HG02981 (cell line): ENCODE measurements around the gene MSI2.
"Not testable (repeated sequence)": the region's sequence is repeated elsewhere in the genome, so short reads cannot be mapped to it uniquely, and the experiment has no call there.

Experiments
- ATAC-seq: cut with Tn5 transposase; IDR thresholded peaks from one replicate; pipeline ENCODE4 v1.9.1; 2021; ENCODE audit warnings: mild to moderate bottlenecking, moderate library complexity; ENCODE audit not compliant: unreplicated experiment

The MSI2 gene

GRCh38 chr17:57621791-57622190, 365.5 kb downstream of the MSI2 start:
- ATAC-seq = not testable (repeated sequence)

DNA sequence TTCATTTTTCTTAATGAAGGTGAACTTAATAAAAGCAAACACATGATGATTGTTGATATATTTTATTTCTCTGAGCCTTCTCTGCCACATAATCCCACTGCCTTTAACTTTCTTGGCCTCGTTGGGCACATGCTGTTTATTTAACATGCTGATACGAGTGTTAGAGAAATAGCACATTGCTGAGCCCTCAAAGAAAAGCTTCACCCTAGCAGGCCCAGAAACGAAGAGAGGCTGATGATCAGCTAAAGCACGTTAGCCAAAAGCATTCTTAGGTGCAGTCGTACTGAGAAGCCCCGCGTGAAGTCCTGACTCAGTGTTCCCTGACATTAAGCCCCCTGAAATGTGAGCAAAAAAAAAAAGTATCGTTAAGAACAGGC, 366.0 kb downstream of the MSI2 start:
- ATAC-seq = no peak

- ATAC-seq = peak; percentile 69
Measured at GRCh38 chr17:57622683-57623433, 366.5 kb downstream of the MSI2 start.

DNA sequence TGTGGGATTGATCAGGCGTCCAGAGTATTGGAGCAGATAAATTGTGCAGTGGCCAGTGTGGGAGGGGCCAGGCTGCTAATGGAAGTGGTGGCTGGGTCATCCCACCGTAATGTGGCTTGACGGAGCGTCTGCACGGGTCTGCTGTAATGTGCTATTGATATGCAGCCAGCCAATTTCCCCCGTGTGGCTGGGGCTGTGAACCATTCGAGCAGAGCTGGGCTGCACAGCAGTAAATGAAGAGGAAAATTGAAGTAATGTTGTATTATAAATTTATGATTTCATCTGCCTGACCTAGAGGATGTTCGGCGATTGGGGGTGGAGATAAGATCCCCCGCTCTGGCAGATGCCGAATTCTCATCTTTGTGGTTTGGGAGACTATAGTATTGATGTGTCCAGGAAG, 367.3 kb downstream of the MSI2 start:
- no peak for ATAC-seq

DNA sequence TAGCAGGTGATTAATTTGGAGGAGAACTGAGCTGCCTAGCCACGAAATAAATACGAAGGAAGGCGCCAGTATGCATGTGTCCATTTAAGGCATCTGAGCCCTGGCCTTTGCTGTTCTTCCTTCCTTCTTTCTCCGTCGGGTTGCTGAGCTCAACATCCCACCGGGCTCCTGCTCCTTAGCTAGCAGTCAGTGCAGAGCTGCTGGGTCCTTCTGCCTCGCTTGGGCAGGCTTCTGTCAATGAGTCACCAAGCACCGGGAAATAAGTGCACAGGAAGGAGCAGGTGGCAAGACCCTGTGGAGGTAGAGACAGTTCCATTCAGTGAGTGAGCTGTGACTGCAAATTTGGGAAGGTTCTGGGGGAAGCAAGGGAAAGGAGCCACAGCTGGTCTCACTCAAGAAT, 368.1 kb downstream of the MSI2 start:
- no peak for ATAC-seq

GRCh38 chr17:57625511-57625910, 369.2 kb downstream of the MSI2 start:
- ATAC-seq = no peak

GRCh38 chr17:57625957-57626356, 369.6 kb downstream of the MSI2 start:
- ATAC-seq = no peak

DNA sequence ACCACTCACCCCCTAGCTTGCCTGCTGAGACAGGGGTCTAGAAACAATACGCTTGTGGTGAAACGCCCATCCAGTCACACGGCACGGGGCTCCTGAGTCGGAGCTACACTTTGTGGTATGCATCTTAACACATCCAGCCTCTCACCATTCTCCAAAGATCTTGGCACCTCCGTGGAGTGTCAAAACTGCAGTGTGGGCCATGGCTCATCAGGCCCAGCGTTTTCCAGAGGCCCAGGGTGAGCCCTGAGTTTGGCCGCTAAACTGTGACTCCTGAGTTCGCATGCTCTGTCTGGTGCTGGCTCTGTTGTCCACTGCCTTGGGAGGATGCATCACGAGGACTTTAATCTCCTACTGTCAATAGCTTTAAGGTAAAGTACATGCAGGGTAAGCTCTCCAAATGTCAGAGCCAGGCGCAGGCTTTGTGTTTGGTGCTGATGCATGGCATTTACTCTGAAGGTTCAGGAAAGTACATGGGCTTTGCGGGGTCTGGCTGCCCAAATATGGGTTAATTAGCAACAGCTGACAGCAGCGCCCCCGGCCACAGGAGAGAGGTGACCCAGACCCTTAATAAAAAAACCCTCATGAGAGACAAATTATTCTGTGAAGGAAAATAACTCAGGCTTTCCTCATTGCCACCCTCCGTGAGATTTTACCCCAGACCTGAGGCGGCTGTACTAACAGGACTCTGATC, 370.3 kb downstream of the MSI2 start:
- no peak for ATAC-seq

DNA sequence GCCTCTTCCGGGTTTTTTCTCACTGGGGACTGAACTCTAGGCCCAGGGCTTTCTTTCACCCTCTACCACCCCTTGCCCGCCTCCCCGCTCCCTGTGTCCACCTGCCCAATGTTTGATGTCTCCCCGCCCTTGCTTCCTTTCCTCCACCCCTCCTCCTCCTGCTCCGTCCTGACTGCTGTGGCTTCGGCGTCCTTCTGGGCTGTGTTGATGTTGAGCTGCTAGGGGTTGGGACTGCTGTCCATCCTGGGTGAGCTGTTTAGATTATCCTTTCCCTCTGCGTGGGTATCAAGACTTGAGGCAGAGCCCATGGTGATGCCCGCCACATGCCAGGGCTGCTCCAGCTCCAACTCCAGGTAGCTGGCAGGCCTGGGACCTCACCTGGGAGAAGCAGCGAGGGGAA, 371.3 kb downstream of the MSI2 start:
- ATAC-seq = no peak

DNA sequence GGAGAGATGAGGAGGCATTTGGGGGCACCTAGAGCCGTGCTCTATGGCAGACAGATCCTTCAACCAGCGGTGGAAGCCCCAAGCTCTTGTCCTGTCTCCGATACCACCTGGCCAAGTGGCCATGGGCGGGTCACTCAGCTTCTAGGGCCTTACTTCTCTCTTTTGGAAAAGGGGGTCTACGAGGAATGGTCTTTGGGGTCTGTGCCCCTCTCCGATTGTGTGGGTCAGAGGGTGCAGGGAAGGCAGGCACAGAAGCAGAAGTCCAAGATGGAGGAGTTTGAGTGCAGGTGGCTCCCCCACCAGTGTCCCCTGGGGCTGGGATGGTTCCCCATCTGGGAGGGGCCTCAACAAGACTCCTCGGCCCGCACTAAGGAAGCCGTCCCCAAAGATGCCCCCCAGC, 372.1 kb downstream of the MSI2 start:
- no peak for ATAC-seq

DNA sequence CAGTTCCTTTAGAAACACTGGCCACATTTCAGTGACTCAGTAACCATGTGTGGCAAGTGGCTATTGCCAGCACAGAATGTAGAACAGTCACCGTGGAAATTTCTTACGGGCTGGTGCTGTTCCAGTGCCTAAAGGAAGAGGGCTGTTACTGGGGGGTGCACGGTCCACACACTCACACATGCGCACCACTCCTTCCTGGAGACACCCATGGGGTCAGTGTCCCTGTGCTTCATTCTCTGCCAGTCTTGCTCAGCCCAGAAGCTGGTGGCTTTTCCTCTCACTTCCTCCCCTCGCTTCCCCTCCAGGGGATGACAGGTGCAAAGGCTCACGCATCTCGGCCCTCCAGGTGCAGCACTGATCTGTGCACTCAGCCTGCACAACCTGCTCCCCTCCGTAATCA, 373.1 kb downstream of the MSI2 start:
- ATAC-seq = peak; percentile 67

DNA sequence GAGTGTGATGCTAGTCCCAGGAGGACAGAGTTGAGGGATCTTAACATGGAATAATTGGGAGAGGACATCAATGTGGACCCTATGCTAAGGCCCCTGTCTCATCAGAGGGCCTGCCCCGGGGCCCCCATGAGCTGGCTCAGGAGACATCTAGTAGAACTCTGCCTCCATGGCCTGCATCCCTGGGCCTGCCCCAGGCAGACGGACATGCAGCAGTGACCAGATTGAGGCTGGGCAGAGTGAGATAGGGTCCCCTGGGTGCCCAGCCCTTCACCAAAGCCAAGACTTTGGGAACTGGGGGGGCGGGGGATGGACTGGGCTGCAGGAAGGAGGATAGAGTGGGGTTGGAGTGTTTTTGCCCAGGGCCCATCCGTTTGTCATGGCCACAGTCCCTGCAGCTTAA, 373.6 kb downstream of the MSI2 start:
- ATAC-seq = no peak

GRCh38 chr17:57630736-57631135, 374.4 kb downstream of the MSI2 start:
- ATAC-seq = no peak

GRCh38 chr17:57631871-57632270, 375.5 kb downstream of the MSI2 start:
- ATAC-seq = no peak

- no peak for ATAC-seq
Measured at GRCh38 chr17:57632294-57632693, 376.0 kb downstream of the MSI2 start.

GRCh38 chr17:57633236-57633635, 376.9 kb downstream of the MSI2 start:
- no peak for ATAC-seq

- ATAC-seq = no peak
Measured at GRCh38 chr17:57634713-57635465, 378.6 kb downstream of the MSI2 start.

DNA sequence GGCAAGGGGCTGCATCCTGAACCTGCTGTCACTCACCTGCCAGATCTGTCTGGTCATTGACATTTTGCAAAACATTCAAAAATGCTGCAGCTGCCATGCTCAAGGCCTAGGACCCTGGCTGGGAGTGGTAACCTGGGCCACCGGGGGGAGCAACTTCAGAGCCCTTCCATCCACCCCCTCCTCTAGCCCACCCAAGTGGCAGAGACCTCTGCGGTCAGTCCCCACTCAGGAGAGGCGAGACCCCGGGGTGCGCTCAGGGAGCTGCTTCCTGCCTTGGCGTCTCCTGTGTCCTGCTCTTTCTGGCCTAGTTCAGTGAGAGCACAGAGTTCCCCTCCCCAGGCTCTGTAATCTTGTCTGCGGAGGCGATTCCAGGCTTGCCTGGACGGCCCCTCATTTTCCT, 380.0 kb downstream of the MSI2 start:
- ATAC-seq = no peak

DNA sequence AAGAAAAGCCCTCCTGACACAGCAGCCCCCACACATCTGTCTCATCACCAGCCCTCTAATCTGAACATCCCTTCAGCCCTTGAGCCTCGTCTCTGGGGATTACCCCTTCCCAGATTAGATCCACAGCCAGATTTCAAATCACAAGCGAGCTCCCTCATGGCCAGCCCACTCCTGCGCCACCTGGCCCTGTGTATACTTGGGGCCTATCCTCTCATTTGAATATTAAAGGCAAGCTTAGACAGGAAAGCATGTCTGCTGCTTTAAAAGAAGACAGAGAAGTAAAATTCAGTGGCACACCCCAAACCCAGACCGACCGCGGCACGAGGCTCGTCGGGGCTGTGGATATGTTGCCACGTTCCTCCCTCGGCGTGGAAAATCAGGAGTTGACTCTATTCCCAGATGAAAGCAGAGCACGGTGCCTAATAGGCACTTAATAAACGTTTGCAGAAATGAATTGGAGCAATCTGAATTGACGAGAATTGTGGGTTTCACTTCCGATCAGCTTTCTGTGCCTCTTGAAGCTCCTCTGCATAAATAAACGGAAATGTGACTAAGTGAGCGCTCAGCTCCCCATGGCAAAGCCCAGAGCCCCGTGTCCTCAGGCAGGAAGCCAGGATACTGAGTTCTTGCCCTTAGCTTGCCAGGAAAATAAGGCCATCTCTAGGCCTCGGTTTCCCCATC, 380.8 kb downstream of the MSI2 start:
- ATAC-seq = no peak

GRCh38 chr17:57637666-57638010, 381.3 kb downstream of the MSI2 start:
- no peak for ATAC-seq

DNA sequence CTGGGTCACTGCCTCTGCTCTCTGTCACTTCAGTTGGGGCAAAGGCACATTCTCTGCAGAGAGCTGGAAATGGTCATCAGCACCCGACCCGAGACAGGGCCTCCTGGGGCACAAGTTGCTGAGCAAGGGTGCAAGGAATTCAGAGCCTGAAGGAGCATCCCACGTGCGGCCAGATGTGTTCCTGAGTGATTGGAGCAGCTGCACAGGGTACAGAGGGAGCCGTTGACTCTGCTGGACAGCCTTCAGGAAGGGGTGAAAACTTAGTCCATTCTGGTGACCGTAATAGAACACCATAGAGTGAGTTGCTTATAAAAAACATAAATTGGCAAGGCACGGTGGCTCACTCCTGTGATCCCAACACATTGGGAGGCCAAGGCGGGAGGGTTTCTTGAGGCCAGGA, 382.0 kb downstream of the MSI2 start:
- no peak for ATAC-seq
